Stomach (tissue), 4 donors: ENCODE data around the gene BBS1.

ENCODE experiments used
- CTCF ChIP-seq, 7 experiments: fragments of 450-650 bp in 4 of 7; fragments of 200-600 bp in 3 of 7; sonication (generic) in 3 of 7; IDR thresholded peaks; one replicate each; pipeline ENCODE4 v1.5.1; 2016 to 2019; ENCODE audit warnings: antibody characterized with exemption in 7 of 7, control low read depth in 2 of 7, mild to moderate bottlenecking in 1 of 7
- EP300 ChIP-seq: sonication (generic); formaldehyde crosslinking; IDR thresholded peaks from one replicate; pipeline ENCODE4 v1.6.1; 2017; ENCODE audit warnings: antibody characterized with exemption
- POLR2A ChIP-seq, 4 donors: fragments of 450-650 bp; IDR thresholded peaks; one replicate each; pipeline ENCODE4 v1.6.1; 2016; ENCODE audit warnings: antibody characterized with exemption in 4 of 4, control low read depth in 2 of 4, mild to moderate bottlenecking in 1 of 4, moderate library complexity in 1 of 4
- POLR2AphosphoS5 ChIP-seq, 3 donors: sonication (generic); formaldehyde crosslinking; IDR thresholded peaks; one replicate each; pipeline ENCODE4 v1.6.1; 2016; ENCODE audit warnings: antibody characterized with exemption in 3 of 3

- no peak for TF ChIP-seq POLR2A (IDR thresholded peaks at IDR 0.05)
- no peak for TF ChIP-seq CTCF (IDR thresholded peaks at IDR 0.05)
- TF ChIP-seq EP300 = no peak
- TF ChIP-seq POLR2AphosphoS5 (IDR thresholded peaks at IDR 0.05) = no peak
Observed at GRCh38 chr11:66465373-66466224, 44.8 kb upstream of the BBS1 start.
